ENCODE measurements around the gene INMT.
"Not testable (repeated sequence)": the region's sequence is repeated elsewhere in the genome, so short reads cannot be mapped to it uniquely, and the experiment has no call there.

The INMT gene

DNA sequence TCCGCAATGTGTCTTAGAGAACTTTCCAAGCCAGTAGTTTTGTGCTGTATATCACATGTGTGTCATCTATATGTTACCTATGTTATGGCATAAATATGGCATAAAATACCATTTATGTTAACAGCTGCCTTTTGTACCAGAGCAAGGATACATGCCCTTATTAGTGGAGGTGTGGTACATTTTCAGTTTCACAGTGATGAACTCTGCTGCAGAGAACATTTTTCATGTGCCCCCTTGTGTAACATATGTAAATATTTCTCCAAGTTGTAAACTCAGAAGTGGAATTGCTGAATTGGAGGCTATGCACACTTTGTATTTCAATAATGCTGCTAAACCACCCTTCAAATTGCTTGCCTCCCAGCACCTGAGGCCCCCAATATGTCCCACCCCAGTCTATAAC lies 37.8 kb upstream of the INMT start:
- TF ChIP-seq, protein P1, sequence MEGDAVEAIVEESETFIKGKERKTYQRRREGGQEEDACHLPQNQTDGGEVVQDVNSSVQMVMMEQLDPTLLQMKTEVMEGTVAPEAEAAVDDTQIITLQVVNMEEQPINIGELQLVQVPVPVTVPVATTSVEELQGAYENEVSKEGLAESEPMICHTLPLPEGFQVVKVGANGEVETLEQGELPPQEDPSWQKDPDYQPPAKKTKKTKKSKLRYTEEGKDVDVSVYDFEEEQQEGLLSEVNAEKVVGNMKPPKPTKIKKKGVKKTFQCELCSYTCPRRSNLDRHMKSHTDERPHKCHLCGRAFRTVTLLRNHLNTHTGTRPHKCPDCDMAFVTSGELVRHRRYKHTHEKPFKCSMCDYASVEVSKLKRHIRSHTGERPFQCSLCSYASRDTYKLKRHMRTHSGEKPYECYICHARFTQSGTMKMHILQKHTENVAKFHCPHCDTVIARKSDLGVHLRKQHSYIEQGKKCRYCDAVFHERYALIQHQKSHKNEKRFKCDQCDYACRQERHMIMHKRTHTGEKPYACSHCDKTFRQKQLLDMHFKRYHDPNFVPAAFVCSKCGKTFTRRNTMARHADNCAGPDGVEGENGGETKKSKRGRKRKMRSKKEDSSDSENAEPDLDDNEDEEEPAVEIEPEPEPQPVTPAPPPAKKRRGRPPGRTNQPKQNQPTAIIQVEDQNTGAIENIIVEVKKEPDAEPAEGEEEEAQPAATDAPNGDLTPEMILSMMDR (IDR thresholded peaks at IDR 0.05; ENCODE audit: low read depth, low read length, missing control alignments) = no peak
- H3K4me3 ChIP-seq (replicated peaks; ENCODE audit: low read depth, low read length) = no peak overlapping the region
- no peak for DNase-seq (ENCODE audit: extremely low read depth, low read depth)

DNA sequence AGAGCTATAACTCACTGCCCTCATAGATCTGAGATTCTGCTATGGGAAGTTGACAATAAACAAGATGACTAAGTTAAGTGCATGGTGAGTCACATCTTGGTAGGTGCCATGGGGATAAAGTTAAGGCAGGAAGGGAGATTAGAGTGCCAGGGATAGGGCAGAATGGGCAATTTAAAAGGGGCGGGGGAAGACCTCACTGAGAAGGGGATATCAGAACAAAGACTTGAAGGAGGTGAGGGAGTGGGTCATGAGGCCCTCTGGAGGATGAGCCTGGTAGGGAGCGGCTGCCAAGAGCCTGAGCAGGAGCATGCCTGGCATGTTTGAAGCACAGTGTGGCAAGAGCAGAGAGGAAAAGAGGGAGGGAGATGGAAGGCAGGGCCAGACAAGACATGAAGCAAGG lies 34.8 kb upstream of the INMT start:
- DNase-seq (ENCODE audit: extremely low read depth, low read depth) = no peak
- H3K4me3 ChIP-seq (replicated peaks; ENCODE audit: low read depth, low read length) = no peak overlapping the region
- TF ChIP-seq, protein P1 (IDR thresholded peaks at IDR 0.05; ENCODE audit: low read depth, low read length, missing control alignments) = no peak

DNA sequence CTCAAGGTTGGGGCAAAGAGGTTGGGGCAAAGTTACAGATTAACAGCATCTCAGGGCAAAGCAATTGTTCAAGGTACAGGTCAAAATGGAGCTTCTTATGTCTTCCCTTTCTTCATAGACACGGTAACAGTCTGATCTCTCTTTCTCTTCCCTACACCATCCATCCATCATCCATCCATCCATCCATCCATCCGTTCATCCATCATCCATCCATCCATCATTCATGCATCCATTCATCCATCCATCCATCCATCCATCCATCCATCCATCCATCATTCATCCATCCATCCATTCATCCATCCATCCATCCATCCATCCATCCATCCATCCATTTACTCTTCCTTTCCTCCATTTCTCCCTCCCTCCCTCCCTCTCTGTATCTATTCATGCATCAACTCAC lies 32.5 kb upstream of the INMT start:
- DNase-seq (ENCODE audit: extremely low read depth, low read depth); H3K4me3 ChIP-seq (replicated peaks; ENCODE audit: low read depth, low read length): not testable (repeated sequence)

DNA sequence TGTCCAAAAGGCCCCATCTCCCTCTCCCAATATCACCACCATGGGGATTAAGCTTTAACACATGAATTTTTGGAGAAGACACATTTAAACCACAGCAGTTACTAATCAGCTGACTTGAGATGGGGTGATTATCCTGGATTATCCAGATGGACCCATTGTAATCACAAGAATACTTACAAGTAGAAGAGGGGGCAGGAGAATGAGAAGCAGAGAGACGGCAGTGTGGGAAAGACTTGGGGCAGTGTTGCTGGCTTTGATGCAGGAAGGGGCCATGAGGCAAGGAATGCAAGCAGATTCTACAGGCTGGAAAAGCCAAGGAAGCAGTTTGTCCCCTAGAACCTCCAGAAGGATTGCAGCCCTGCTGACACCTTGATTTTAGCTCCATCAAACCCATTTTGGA lies 30.7 kb upstream of the INMT start:
- TF ChIP-seq, protein P1 (IDR thresholded peaks at IDR 0.05; ENCODE audit: low read depth, low read length, missing control alignments) = no peak

DNA sequence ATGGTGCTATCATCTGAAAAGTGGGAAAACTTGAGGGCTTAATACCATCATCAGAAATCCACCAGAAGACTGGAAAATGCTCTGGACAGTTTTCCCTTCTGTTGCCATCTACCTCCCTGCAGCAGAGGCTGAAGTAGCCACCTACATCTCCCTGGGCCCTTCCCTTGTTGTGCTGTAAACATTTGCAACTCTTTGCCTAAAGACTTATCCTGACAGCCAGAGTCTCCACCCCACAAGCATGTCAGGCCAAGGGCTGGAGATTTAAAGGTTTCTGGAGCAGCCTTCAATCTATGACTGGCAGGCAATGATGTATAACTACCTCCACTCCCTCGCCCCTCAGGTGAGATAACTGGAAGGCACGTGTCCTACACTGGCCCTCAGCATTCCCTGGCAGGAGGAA lies 29.7 kb upstream of the INMT start:
- no peak overlapping the region for H3K4me3 ChIP-seq (replicated peaks; ENCODE audit: low read depth, low read length)
- TF ChIP-seq, protein P1 (IDR thresholded peaks at IDR 0.05; ENCODE audit: low read depth, low read length, missing control alignments) = no peak
- DNase-seq (ENCODE audit: extremely low read depth, low read depth) = no peak

More for the DNA sequence above, 30.7 kb upstream of the INMT start:
- no peak for DNase-seq (ENCODE audit: extremely low read depth, low read depth)
- no peak overlapping the region for H3K4me3 ChIP-seq (replicated peaks; ENCODE audit: low read depth, low read length)

DNA sequence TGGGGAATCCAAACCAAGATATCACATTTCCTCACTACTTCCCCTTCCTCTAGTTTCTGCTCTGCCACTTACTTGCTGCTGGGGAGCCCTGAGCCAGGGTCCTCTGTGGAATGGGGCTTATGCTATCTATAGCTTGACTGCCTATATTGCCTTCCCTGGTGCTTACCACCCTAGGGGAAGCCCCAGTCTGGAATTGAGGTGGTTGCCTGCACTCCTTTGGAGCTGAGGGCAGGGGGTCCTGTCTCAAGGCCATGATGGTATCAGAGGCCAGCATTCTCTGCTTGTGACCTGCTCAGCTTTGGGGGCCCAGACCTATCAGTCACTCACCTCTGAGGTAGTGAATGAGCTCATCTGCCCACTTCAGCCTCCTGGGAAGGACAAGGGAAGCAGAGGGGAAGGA lies 29.3 kb upstream of the INMT start:
- H3K4me3 ChIP-seq (replicated peaks; ENCODE audit: low read depth, low read length) = no peak overlapping the region
- TF ChIP-seq, protein P1 (IDR thresholded peaks at IDR 0.05; ENCODE audit: low read depth, low read length, missing control alignments) = no peak
- DNase-seq (ENCODE audit: extremely low read depth, low read depth) = no peak

DNA sequence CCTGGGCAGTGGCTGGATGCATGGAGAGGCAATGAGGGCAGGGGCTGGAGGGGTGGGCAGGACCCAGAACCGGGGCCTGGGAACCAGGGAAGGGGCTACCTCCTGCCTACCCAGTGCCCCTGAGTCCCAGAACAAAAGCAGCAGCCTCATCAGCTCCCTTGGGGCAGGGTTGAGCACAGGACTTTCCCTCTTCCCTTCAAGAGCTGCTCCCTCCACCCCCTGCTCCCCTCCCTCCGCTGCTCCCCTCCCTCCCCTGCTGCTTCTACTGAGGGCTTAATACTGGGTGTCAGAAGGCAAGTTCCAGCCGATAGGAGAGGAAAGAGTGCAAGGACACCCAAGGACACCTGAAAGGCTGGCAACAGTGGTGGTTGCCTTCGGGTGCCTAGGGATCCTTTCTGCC lies 28.2 kb upstream of the INMT start:
- H3K4me3 ChIP-seq (replicated peaks; ENCODE audit: low read depth, low read length) = no peak overlapping the region
- DNase-seq (ENCODE audit: extremely low read depth, low read depth) = no peak
- TF ChIP-seq, protein P1 (IDR thresholded peaks at IDR 0.05; ENCODE audit: low read depth, low read length, missing control alignments) = no peak
